Inferior parietal cortex (tissue), 1 donor: ENCODE data around the gene ADCY5.

Experiments
- DNase-seq: peaks from one replicate; pipeline ENCODE4 v3.0.0-alpha.2; 2016; ENCODE audit errors: extremely low spot score

ADCY5 gene

GRCh38 chr3:123286308-123287023 is 162.4 kb downstream of the ADCY5 start:
- no peak for DNase-seq

- no peak for DNase-seq
These were observed 163.0 kb downstream of the ADCY5 start for GRCh38 chr3:123285931-123286307.

DNA sequence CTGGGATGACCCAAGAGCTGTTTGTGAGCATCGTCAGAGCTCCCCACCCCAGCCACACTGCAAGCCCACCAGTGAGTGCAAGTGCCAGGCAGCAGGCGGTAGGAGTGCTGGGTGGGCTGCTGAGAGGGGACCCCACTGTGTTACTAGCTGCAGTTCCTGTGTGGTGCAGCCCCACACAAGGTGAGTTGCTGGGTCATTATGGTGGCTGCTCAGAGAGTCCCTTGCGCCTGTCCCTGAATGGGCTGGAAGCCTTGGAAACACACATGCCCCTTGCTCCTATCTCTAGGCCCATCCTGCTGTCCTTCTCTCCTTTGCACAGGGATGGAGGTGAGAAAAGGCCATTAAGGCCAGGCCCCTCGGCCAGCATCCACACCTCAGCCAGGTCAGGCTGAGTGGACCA is 163.4 kb downstream of the ADCY5 start:
- no peak for DNase-seq

GRCh38 chr3:123285066-123285465 is 163.8 kb downstream of the ADCY5 start:
- no peak for DNase-seq

GRCh38 chr3:123284399-123285010 is 164.4 kb downstream of the ADCY5 start:
- no peak for DNase-seq

DNA sequence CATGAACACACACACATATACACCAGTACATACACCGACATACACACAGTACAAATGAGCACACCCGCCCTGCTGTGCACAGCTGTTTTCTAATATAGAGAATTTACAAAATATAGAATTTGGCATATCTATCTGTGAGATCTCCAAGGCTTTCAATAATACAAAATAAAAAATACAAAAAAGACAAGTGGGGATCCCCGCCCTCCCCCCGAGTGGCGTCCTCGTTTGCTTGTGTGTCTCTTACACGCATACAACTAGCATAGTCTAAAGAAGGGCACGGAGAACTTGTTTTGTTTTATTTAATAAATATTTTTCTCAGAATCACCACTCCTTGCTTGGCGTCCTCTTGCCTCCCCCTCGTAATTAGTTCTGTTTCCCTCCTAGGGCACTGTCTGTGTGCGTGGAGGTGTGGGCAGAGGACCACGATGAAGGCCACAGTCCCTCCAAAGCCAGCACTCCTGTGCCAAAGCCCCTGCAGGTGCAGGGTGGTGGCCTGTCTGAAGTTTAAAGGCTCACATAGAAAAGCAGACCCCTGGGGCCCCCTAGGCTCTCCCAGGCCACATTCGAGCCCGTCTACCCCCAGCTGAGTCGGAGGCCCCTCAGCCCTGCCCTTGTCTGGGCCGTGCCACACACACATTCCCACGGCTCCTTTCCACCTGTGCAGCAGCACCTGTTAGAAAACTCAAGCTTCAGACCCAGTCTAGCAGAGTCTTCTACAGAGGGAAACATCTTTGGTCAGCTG is 165.1 kb downstream of the ADCY5 start:
- DNase-seq: no peak

- DNase-seq: no peak
These were observed 165.8 kb downstream of the ADCY5 start for GRCh38 chr3:123283074-123283473.

GRCh38 chr3:123282461-123282860 is 166.4 kb downstream of the ADCY5 start:
- no peak for DNase-seq

GRCh38 chr3:123281929-123282328 is 167.0 kb downstream of the ADCY5 start:
- no peak for DNase-seq

DNA sequence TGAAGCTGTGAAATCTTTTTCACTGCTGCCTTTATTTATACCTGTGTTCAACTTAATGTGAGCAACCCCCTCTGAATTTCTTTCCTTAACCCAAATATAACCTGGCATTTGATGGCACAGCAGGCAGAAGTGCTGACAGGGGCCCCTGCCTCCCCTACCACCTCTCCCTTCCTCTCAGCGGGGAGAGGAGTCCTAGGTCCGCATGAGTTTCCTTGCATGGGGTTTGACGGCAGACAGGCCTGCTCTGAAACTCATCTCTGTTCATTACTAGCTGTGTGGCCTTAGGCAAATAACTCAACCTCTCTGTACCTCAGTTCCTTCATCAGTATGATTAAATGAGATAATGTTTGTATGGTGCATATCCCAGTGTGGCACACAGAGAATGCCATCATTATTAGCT is 167.5 kb downstream of the ADCY5 start:
- DNase-seq: no peak

DNA sequence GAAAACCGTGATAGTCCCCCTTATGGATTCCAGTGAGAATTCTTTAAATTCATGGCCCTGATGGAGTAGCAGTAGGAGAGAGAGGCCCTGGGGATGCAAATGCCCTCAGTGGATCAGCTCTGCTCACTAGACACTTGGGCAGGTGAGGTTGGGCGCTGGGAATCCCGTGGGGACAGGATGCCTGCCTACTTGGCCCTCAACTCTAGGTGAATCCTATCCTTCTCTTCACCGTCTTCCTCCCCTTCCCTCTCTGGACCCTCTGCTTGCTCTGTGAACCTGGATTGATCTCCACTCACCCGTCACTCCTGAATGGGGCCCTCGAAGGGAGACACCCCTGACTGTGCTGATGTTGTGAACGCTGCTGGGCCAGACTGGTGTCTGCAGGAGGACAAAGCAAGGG is 169.8 kb downstream of the ADCY5 start:
- no peak for DNase-seq

GRCh38 chr3:123278446-123278845 is 170.4 kb downstream of the ADCY5 start:
- DNase-seq: no peak

- no peak for DNase-seq
These were observed 171.8 kb downstream of the ADCY5 start for GRCh38 chr3:123277106-123277505.

GRCh38 chr3:123276346-123277006 is 172.4 kb downstream of the ADCY5 start:
- DNase-seq: no peak

DNA sequence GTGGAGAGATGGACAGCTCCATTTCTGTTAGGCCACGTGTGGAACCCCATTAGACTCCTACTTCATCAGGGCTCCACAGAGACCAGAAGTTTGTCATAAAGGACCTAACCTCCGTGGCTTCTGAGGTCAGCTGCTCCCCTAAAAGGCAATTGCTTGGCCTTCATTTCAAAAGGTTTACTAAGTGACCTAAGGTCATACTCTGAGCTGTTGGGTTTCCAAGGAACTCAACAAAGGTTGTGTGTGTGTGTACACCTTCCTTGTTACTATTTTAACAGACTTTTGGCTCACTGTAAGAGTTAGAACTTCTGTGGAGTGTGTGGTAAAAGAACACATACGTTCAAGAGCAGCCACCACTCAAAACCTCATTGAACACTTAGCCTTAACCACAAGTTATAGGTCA is 173.2 kb downstream of the ADCY5 start:
- no peak for DNase-seq

DNA sequence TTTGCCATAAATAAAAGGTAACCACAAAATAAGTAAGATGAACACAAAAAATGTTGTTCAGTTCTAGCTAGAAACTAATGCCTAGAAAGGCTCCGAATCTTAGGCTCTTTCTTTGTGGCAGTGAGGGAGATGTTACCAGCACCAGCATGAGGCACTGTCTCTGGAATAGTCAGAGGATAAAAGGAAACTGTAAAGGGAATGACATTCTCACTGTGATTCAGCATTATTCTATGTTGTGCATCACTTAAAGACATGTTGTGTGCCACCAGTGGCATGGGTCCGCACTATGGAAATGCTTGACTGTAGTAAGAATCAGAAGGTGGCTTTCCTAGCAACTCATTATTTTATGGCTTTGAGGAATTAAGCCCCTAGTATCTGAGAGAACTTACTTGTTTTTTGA is 176.3 kb downstream of the ADCY5 start:
- no peak for DNase-seq

GRCh38 chr3:123271466-123272159 is 177.3 kb downstream of the ADCY5 start:
- no peak for DNase-seq

GRCh38 chr3:123270818-123271217 is 178.1 kb downstream of the ADCY5 start:
- DNase-seq: no peak

DNA sequence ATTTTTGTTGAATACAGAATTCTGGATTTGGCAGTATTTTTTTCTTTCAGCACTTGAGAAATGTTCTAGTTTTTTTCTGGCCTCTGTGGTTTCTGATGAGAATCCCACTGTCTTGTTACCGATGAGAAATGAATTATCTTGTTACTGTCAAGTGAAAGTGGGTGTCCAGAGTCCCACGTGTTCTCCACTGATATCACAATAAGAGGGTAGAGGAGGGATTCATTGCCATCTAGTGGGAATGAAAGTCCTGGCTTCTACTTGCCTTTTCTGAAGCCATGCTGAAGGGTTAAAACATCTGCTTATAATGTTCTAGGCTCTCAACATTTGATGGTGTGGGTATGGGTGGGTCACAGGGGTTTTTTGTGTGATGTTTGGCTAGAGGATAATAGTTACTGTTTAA is 181.1 kb downstream of the ADCY5 start:
- DNase-seq: no peak

GRCh38 chr3:123263941-123264340 is 184.9 kb downstream of the ADCY5 start:
- no peak for DNase-seq

DNA sequence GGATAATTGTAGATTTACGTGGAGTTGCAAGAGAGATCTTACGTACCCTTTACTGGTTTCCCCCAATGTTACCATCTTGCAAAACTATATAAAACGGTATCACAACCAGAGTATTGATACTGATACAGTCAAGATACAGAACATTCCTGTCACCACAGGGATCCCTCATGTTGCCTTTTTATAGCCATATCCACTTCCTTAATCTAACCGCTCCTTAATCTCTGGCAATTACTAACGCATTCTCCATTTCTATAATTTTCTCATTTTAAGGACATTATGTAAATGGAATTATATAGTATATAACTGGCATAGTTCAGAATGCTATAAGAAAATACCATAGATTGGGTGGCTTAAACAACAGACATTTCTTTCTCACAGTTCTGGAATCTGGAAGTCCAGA is 186.0 kb downstream of the ADCY5 start:
- no peak for DNase-seq

- DNase-seq: no peak
These were observed 186.7 kb downstream of the ADCY5 start for GRCh38 chr3:123262226-123262625.
